ENCODE measurements around the gene PRPF8. TPM values are rescaled to one million over a fixed set of nuclear protein-coding genes. Genes with fewer than 3 reads are reported as not detected.
A peak's percentile ranks its signal among the peaks of the same experiment; 100 is the strongest.

The PRPF8 gene
- total and polyA plus RNA-seq, 2 experiments from 2014 or later = 178 to 246 TPM

- no peak overlapping the region for H3K4me3 ChIP-seq
- no peak for TF ChIP-seq NANOG (IDR thresholded peaks at IDR 0.05; ENCODE audit: borderline replicate concordance)
- no peak for TF ChIP-seq ZNF331 (CRISPR knock-in tag; IDR thresholded peaks at IDR 0.05; ENCODE audit: low read depth)
- no peak for TF ChIP-seq JUNB (IDR thresholded peaks at IDR 0.05; ENCODE audit: unreplicated experiment)
- TF ChIP-seq STAT1 (IDR thresholded peaks at IDR 0.05; ENCODE audit: unreplicated experiment) = no peak
- TF ChIP-seq POLR2AphosphoS5 (IDR thresholded peaks at IDR 0.05; ENCODE audit: low read depth) = no peak
- TF ChIP-seq, protein P1, sequence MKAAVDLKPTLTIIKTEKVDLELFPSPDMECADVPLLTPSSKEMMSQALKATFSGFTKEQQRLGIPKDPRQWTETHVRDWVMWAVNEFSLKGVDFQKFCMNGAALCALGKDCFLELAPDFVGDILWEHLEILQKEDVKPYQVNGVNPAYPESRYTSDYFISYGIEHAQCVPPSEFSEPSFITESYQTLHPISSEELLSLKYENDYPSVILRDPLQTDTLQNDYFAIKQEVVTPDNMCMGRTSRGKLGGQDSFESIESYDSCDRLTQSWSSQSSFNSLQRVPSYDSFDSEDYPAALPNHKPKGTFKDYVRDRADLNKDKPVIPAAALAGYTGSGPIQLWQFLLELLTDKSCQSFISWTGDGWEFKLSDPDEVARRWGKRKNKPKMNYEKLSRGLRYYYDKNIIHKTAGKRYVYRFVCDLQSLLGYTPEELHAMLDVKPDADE (IDR thresholded peaks at IDR 0.05) = no peak
- no peak for TF ChIP-seq ZNF114 (CRISPR knock-in tag; IDR thresholded peaks at IDR 0.05)
- TF ChIP-seq, protein P2, sequence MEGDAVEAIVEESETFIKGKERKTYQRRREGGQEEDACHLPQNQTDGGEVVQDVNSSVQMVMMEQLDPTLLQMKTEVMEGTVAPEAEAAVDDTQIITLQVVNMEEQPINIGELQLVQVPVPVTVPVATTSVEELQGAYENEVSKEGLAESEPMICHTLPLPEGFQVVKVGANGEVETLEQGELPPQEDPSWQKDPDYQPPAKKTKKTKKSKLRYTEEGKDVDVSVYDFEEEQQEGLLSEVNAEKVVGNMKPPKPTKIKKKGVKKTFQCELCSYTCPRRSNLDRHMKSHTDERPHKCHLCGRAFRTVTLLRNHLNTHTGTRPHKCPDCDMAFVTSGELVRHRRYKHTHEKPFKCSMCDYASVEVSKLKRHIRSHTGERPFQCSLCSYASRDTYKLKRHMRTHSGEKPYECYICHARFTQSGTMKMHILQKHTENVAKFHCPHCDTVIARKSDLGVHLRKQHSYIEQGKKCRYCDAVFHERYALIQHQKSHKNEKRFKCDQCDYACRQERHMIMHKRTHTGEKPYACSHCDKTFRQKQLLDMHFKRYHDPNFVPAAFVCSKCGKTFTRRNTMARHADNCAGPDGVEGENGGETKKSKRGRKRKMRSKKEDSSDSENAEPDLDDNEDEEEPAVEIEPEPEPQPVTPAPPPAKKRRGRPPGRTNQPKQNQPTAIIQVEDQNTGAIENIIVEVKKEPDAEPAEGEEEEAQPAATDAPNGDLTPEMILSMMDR (conservative IDR thresholded peaks at IDR 0.05; ENCODE audit: low read depth in 2 of 2) = no peak
Observed at GRCh38 chr17:1621273-1621954, 63.3 kb downstream of the PRPF8 start.

DNA sequence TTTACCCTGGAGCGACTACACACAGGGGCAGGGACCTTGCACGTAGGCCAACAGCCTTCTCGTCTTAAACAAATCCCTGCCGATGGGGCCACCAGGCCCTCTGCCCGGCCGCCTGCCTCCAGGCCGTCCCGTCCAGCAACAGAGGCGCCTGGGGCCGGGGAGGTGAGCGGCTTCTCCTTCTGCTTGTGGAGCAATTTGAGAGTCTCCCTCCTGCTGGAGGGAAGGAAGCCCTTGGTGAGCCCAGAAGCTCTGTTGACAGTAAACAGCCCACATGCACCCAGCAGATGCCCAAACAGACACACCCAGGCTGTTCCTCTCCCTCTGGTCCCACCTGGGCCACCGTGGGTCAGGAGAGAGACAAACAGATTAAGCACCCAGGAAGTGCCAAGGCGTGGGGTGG lies 64.2 kb downstream of the PRPF8 start:
- H3K9me2 ChIP-seq (ENCODE audit: insufficient read depth) = no peaks in the 10 kb centered on the region
- no peaks in the 10 kb centered on the region for H3K36me3 ChIP-seq (ENCODE audit: insufficient read depth)
- no peaks in the 10 kb centered on the region for H3K27me3 ChIP-seq (ENCODE audit: insufficient read depth)
- no peak overlapping the region for H3K4me2 ChIP-seq
- no peaks in the 10 kb centered on the region for H3K36me3 Mint-ChIP-seq (ENCODE audit: low read depth)
- no peak for DNase-seq (ENCODE audit: low spot score)
- no peaks in the 10 kb centered on the region for H4K20me1 ChIP-seq (replicated peaks; ENCODE audit: insufficient read depth)
- no peak; the same call in 2 of the 3 replicates for ATAC-seq
- no peak overlapping the region for H3K27ac ChIP-seq (ENCODE audit: low read depth)
- no peak overlapping the region for H2AFZ ChIP-seq
- no peak overlapping the region for H3K27ac Mint-ChIP-seq
- no peak overlapping the region for H3K4me3 Mint-ChIP-seq
- H3K79me2 ChIP-seq (replicated peaks; ENCODE audit: insufficient read depth) = no peaks in the 10 kb centered on the region
- H3K4me1 Mint-ChIP-seq = peaks cover 11% of the 10 kb centered on the region; the same call in 2 of the 3 replicates
- H3K9me3 Mint-ChIP-seq = no peaks in the 10 kb centered on the region
- H3K27me3 Mint-ChIP-seq (ENCODE audit: insufficient read depth, low read depth, poor library complexity) = peaks cover 5% of the 10 kb centered on the region
- H3K4me3 ChIP-seq = no peak overlapping the region
- no peaks in the 10 kb centered on the region for H3F3A ChIP-seq (replicated peaks; ENCODE audit: low read depth)
- H3K4me1 ChIP-seq (ENCODE audit: insufficient read depth) = no peaks in the 10 kb centered on the region
- TF ChIP-seq, protein P3, sequence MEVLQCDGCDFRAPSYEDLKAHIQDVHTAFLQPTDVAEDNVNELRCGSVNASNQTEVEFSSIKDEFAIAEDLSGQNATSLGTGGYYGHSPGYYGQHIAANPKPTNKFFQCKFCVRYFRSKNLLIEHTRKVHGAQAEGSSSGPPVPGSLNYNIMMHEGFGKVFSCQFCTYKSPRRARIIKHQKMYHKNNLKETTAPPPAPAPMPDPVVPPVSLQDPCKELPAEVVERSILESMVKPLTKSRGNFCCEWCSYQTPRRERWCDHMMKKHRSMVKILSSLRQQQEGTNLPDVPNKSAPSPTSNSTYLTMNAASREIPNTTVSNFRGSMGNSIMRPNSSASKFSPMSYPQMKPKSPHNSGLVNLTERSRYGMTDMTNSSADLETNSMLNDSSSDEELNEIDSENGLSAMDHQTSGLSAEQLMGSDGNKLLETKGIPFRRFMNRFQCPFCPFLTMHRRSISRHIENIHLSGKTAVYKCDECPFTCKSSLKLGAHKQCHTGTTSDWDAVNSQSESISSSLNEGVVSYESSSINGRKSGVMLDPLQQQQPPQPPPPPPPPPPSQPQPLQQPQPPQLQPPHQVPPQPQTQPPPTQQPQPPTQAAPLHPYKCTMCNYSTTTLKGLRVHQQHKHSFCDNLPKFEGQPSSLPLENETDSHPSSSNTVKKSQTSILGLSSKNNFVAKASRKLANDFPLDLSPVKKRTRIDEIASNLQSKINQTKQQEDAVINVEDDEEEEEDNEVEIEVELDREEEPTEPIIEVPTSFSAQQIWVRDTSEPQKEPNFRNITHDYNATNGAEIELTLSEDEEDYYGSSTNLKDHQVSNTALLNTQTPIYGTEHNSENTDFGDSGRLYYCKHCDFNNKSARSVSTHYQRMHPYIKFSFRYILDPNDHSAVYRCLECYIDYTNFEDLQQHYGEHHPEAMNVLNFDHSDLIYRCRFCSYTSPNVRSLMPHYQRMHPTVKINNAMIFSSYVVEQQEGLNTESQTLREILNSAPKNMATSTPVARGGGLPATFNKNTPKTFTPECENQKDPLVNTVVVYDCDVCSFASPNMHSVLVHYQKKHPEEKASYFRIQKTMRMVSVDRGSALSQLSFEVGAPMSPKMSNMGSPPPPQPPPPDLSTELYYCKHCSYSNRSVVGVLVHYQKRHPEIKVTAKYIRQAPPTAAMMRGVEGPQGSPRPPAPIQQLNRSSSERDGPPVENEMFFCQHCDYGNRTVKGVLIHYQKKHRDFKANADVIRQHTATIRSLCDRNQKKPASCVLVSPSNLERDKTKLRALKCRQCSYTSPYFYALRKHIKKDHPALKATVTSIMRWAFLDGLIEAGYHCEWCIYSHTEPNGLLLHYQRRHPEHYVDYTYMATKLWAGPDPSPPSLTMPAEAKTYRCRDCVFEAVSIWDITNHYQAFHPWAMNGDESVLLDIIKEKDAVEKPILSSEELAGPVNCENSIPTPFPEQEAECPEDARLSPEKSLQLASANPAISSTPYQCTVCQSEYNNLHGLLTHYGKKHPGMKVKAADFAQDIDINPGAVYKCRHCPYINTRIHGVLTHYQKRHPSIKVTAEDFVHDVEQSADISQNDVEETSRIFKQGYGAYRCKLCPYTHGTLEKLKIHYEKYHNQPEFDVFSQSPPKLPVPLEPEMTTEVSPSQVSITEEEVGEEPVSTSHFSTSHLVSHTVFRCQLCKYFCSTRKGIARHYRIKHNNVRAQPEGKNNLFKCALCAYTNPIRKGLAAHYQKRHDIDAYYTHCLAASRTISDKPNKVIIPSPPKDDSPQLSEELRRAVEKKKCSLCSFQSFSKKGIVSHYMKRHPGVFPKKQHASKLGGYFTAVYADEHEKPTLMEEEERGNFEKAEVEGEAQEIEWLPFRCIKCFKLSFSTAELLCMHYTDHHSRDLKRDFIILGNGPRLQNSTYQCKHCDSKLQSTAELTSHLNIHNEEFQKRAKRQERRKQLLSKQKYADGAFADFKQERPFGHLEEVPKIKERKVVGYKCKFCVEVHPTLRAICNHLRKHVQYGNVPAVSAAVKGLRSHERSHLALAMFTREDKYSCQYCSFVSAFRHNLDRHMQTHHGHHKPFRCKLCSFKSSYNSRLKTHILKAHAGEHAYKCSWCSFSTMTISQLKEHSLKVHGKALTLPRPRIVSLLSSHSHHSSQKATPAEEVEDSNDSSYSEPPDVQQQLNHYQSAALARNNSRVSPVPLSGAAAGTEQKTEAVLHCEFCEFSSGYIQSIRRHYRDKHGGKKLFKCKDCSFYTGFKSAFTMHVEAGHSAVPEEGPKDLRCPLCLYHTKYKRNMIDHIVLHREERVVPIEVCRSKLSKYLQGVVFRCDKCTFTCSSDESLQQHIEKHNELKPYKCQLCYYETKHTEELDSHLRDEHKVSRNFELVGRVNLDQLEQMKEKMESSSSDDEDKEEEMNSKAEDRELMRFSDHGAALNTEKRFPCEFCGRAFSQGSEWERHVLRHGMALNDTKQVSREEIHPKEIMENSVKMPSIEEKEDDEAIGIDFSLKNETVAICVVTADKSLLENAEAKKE (CRISPR knock-in tag; IDR thresholded peaks at IDR 0.05) = no peak
- TF ChIP-seq ZNF114 (CRISPR knock-in tag; IDR thresholded peaks at IDR 0.05) (no peak), CREB1 (CRISPR knock-in tag; IDR thresholded peaks at IDR 0.05; ENCODE audit: low read depth) (no peak), EZH2 (IDR thresholded peaks at IDR 0.05; ENCODE audit: low read depth, unreplicated experiment) (no peak), STAT1 (IDR thresholded peaks at IDR 0.05; ENCODE audit: unreplicated experiment) (no peak), EZH2phosphoT487 (IDR thresholded peaks at IDR 0.05; ENCODE audit: unreplicated experiment) (no peak), POLR2AphosphoS5 (IDR thresholded peaks at IDR 0.05; ENCODE audit: low read depth) (no peak), JUNB (IDR thresholded peaks at IDR 0.05; ENCODE audit: unreplicated experiment) (no peak), NANOG (IDR thresholded peaks at IDR 0.05; ENCODE audit: borderline replicate concordance) (no peak)

More at GRCh38 chr17:1621273-1621954, 63.3 kb downstream of the PRPF8 start:
- H3K9me3 Mint-ChIP-seq = no peaks in the 10 kb centered on the region
- Histone ChIP-seq H3K9me2 (ENCODE audit: insufficient read depth) (no peaks in the 10 kb centered on the region), H3K27me3 (ENCODE audit: insufficient read depth) (0 out of 2 replicates have a peak, but pooled peaks cover 1% of the 10 kb centered on the region), H3K79me2 (replicated peaks; ENCODE audit: insufficient read depth) (no peaks in the 10 kb centered on the region), H4K20me1 (replicated peaks; ENCODE audit: insufficient read depth) (no peaks in the 10 kb centered on the region), H2AFZ (no peak overlapping the region), H3K4me1 (ENCODE audit: insufficient read depth) (no peaks in the 10 kb centered on the region), H3K27ac (ENCODE audit: low read depth) (no peak overlapping the region), H3K36me3 (ENCODE audit: insufficient read depth) (no peaks in the 10 kb centered on the region), H3K4me2 (no peak overlapping the region), H3F3A (replicated peaks; ENCODE audit: low read depth) (no peaks in the 10 kb centered on the region)
- no peak overlapping the region for H3K4me3 Mint-ChIP-seq
- H3K4me1 Mint-ChIP-seq = peaks cover 20% of the 10 kb centered on the region
- peaks cover 5% of the 10 kb centered on the region for H3K27me3 Mint-ChIP-seq (ENCODE audit: insufficient read depth, low read depth, poor library complexity)
- ATAC-seq = peak; percentile 18; the same call in 2 of the 3 replicates
- H3K36me3 Mint-ChIP-seq (ENCODE audit: low read depth) = no peaks in the 10 kb centered on the region; the same call in 2 of the 3 replicates
- no peak overlapping the region; the same call in 1 of the 2 replicates for H3K27ac Mint-ChIP-seq
- no peak for DNase-seq (ENCODE audit: low spot score)
